Neural progenitor cell (in vitro differentiated cells): Measurements from ENCODE around the gene SOAT1. TPM values are rescaled to one million over a fixed set of nuclear protein-coding genes. Genes with fewer than 3 reads are reported as not detected.
"Not testable (repeated sequence)": the region's sequence is repeated elsewhere in the genome, so short reads cannot be mapped to it uniquely, and the experiment has no call there.

Experiments
- DNase-seq: peaks from one replicate; pipeline ENCODE4 v3.0.0-alpha.2; 2016; ENCODE audit warnings: low spot score
- H2AFZ ChIP-seq: fragments of 200-600 bp; sonication (generic); replicated peaks from 2 replicates; pipeline ENCODE4 v1.6.1; 2016; ENCODE audit warnings: antibody characterized with exemption
- H3F3A ChIP-seq: fragments of 200-600 bp; sonication (generic); 2 replicates; pipeline ENCODE4 v1.6.1; 2016; ENCODE audit warnings: antibody characterized with exemption, low read depth
- H3K27ac ChIP-seq: fragments of 200-600 bp; sonication (generic); 2 replicates; pipeline ENCODE4 v1.5.1; 2016; ENCODE audit warnings: mild to moderate bottlenecking
- H3K27me3 ChIP-seq: fragments of 200-600 bp; sonication (generic); 2 replicates; pipeline ENCODE4 v1.6.1; 2016; ENCODE audit warnings: mild to moderate bottlenecking, moderate library complexity
- H3K36me3 ChIP-seq: fragments of 200-600 bp; sonication (generic); 2 replicates; pipeline ENCODE4 v1.5.1; 2016
- H3K4me1 ChIP-seq: fragments of 200-600 bp; sonication (generic); 2 replicates; pipeline ENCODE4 v1.6.1; 2016; ENCODE audit warnings: mixed run types
- H3K4me2 ChIP-seq: fragments of 200-600 bp; sonication (generic); 2 replicates; pipeline ENCODE4 v1.6.1; 2016
- H3K4me3 ChIP-seq: fragments of 200-600 bp; sonication (generic); 2 replicates; pipeline ENCODE4 v1.5.1; 2016
- H3K79me2 ChIP-seq: fragments of 200-600 bp; sonication (generic); 2 replicates; pipeline ENCODE4 v1.6.1; 2016; ENCODE audit warnings: low read depth
- H3K9ac ChIP-seq: fragments of 200-600 bp; sonication (generic); 2 replicates; pipeline ENCODE4 v1.6.1; 2016
- H3K9me3 ChIP-seq: fragments of 200-600 bp; sonication (generic); 2 replicates; pipeline ENCODE4 v1.5.1; 2016; ENCODE audit warnings: low read depth
- H4K20me1 ChIP-seq: fragments of 200-600 bp; sonication (generic); 2 replicates; pipeline ENCODE4 v1.6.1; 2016; ENCODE audit warnings: low read depth
- H3K27ac Mint-ChIP-seq: 3 replicates; pipeline ENCODE4 v1.8.0; 2021; ENCODE audit warnings: mixed read lengths
- H3K27me3 Mint-ChIP-seq: 2 replicates; pipeline ENCODE4 v1.8.0; 2022; ENCODE audit warnings: low read depth, mild to moderate bottlenecking, inconsistent platforms, moderate library complexity, mixed read lengths; ENCODE audit not compliant: insufficient read depth
- H3K36me3 Mint-ChIP-seq: 3 replicates; pipeline ENCODE4 v1.8.0; 2021; ENCODE audit warnings: mixed read lengths
- H3K4me1 Mint-ChIP-seq: 3 replicates; pipeline ENCODE4 v1.8.0; 2021; ENCODE audit warnings: mixed read lengths
- H3K4me3 Mint-ChIP-seq: 3 replicates; pipeline ENCODE4 v1.8.0; 2021; ENCODE audit warnings: mild to moderate bottlenecking, moderate library complexity, mixed read lengths
- H3K9me3 Mint-ChIP-seq: 3 replicates; pipeline ENCODE4 v1.8.0; 2020; ENCODE audit warnings: mixed read lengths
- CTCF ChIP-seq: fragments of 200-600 bp; sonication (generic); IDR thresholded peaks from 2 replicates; pipeline ENCODE4 v1.5.1; 2017; ENCODE audit warnings: antibody characterized with exemption, mild to moderate bottlenecking
- EZH2 ChIP-seq: fragments of 200-600 bp; sonication (generic); IDR thresholded peaks from 2 replicates; pipeline ENCODE4 v1.6.1; 2017; ENCODE audit warnings: antibody characterized with exemption, mild to moderate bottlenecking, moderate library complexity
- EZH2phosphoT487 ChIP-seq: fragments of 200-600 bp; sonication (generic); IDR thresholded peaks from 2 replicates; pipeline ENCODE4 v1.6.1; 2017; ENCODE audit warnings: antibody characterized with exemption
- total RNA-seq: library from RNA; depleted of rRNA; stranded (reverse); fragments of >200 nt; gene quantifications from 2 replicates; pipeline ENCODE4 v1.2.3, GENCODE V29; 2015; ENCODE audit warnings: low replicate concordance

Gene SOAT1
- total RNA-seq, 1 donor from 2014 or later: 15.3 TPM

GRCh38 chr1:179353546-179353945 lies 59.9 kb downstream of the SOAT1 start:
- H3K9ac ChIP-seq: no peak overlapping the region
- H2AFZ ChIP-seq: no peak overlapping the region
- Mint-ChIP-seq H3K9me3 (no peaks in the 10 kb centered on the region), H3K4me3 (no peak overlapping the region), H3K36me3 (peaks cover 3% of the 10 kb centered on the region), H3K27ac (no peak overlapping the region), H3K27me3 (no peaks in the 10 kb centered on the region), H3K4me1 (no peaks in the 10 kb centered on the region)
- TF ChIP-seq EZH2 (no peak), EZH2phosphoT487 (no peak), CTCF (no peak)
- no peak overlapping the region for H3K27ac ChIP-seq
- no peaks in the 10 kb centered on the region for H3K9me3 ChIP-seq
- H3K36me3 ChIP-seq: peaks cover 9% of the 10 kb centered on the region
- no peaks in the 10 kb centered on the region for H3K79me2 ChIP-seq
- H3F3A ChIP-seq: no peaks in the 10 kb centered on the region
- no peaks in the 10 kb centered on the region for H3K27me3 ChIP-seq
- H3K4me2 ChIP-seq: no peak overlapping the region
- H3K4me3 ChIP-seq: no peak overlapping the region
- H3K4me1 ChIP-seq: no peaks in the 10 kb centered on the region
- no peak for DNase-seq
- H4K20me1 ChIP-seq: no peaks in the 10 kb centered on the region

- not testable (repeated sequence) for H3K79me2 ChIP-seq, H3K27ac Mint-ChIP-seq, H3K4me1 Mint-ChIP-seq, H3K27me3 Mint-ChIP-seq, H3K9me3 Mint-ChIP-seq, H4K20me1 ChIP-seq, H3K27ac ChIP-seq, H3K4me1 ChIP-seq, H3K27me3 ChIP-seq, H3K36me3 ChIP-seq, H3K4me3 ChIP-seq, H3K36me3 Mint-ChIP-seq, H3K9me3 ChIP-seq, H3K4me3 Mint-ChIP-seq, DNase-seq, H3F3A ChIP-seq, H3K9ac ChIP-seq, H3K4me2 ChIP-seq, H2AFZ ChIP-seq
These were observed 68.0 kb downstream of the SOAT1 start for GRCh38 chr1:179361631-179362030.

- no peak for TF ChIP-seq EZH2
- Histone ChIP-seq H3K79me2 (no peaks in the 10 kb centered on the region), H3K4me3 (peak within 1 kb of the TSS; percentile 66), H4K20me1 (no peaks in the 10 kb centered on the region), H3K4me1 (no peaks in the 10 kb centered on the region), H3K9me3 (no peaks in the 10 kb centered on the region), H2AFZ (peak within 1 kb of the TSS; percentile 94), H3F3A (peaks cover 3% of the 10 kb centered on the region), H3K36me3 (no peaks in the 10 kb centered on the region), H3K9ac (peak within 1 kb of the TSS; percentile 28), H3K4me2 (peak within 1 kb of the TSS; percentile 91), H3K27ac (peak within 1 kb of the TSS; percentile 60), H3K27me3 (no peaks in the 10 kb centered on the region)
- H3K9me3 Mint-ChIP-seq: no peaks in the 10 kb centered on the region
- H3K27ac Mint-ChIP-seq: peak within 1 kb of the TSS; percentile 100
- peak within 1 kb of the TSS; percentile 93 for H3K4me3 Mint-ChIP-seq
- peak; percentile 81 for DNase-seq
- H3K4me1 Mint-ChIP-seq: peaks cover 7% of the 10 kb centered on the region
- H3K36me3 Mint-ChIP-seq: no peaks in the 10 kb centered on the region
- peaks cover 7% of the 10 kb centered on the region for H3K27me3 Mint-ChIP-seq
These were observed 71.9 kb downstream of the SOAT1 start, which contains the start of gene AXDND1 for GRCh38 chr1:179365342-179366092. Gene AXDND1, plus strand, starts transcription at chr1:179365971. Its CDS starts 539 bp downstream, at chr1:179366510.

- H3K27me3 Mint-ChIP-seq: peaks cover 7% of the 10 kb centered on the region
- no peaks in the 10 kb centered on the region for H3K9me3 Mint-ChIP-seq
- H3K4me3 Mint-ChIP-seq: peak overlapping the region; percentile 93
- H3K4me2 ChIP-seq: peak overlapping the region; percentile 91
- TF ChIP-seq EZH2 (no peak), CTCF (no peak), EZH2phosphoT487 (no peak)
- no peak overlapping the region for H3K27ac ChIP-seq
- no peaks in the 10 kb centered on the region for H3K27me3 ChIP-seq
- peaks cover 3% of the 10 kb centered on the region for H3F3A ChIP-seq
- peaks cover 7% of the 10 kb centered on the region for H3K4me1 Mint-ChIP-seq
- no peaks in the 10 kb centered on the region for H3K36me3 Mint-ChIP-seq
- H3K9me3 ChIP-seq: no peaks in the 10 kb centered on the region
- peak; percentile 13 for DNase-seq
- no peaks in the 10 kb centered on the region for H3K4me1 ChIP-seq
- H2AFZ ChIP-seq: peak overlapping the region; percentile 94
- H4K20me1 ChIP-seq: no peaks in the 10 kb centered on the region
- peak overlapping the region; percentile 54 for H3K27ac Mint-ChIP-seq
- H3K9ac ChIP-seq: no peak overlapping the region
- H3K79me2 ChIP-seq: no peaks in the 10 kb centered on the region
- H3K4me3 ChIP-seq: peak overlapping the region; percentile 66
- H3K36me3 ChIP-seq: no peaks in the 10 kb centered on the region
These were observed 72.7 kb downstream of the SOAT1 start for GRCh38 chr1:179366093-179366800.
